Esophagus (tissue), 2 donors: ENCODE results near the gene TMA7. TPM values are rescaled to one million over a fixed set of nuclear protein-coding genes. Genes with fewer than 3 reads are reported as not detected.
"Not testable (repeated sequence)": the region's sequence is repeated elsewhere in the genome, so short reads cannot be mapped to it uniquely, and the experiment has no call there.

ENCODE experiments used
- H3K27ac ChIP-seq, 2 donors: one replicate each; pipeline ENCODE4 v1.5.1; 2013; ENCODE audit warnings: low read depth in 2 of 2, mild to moderate bottlenecking in 2 of 2, inconsistent platforms in 1 of 2, low read length in 1 of 2, moderate library complexity in 1 of 2
- H3K27me3 ChIP-seq, 2 donors: one replicate each; pipeline ENCODE4 v1.6.1; 2013; ENCODE audit warnings: low read length in 2 of 2, control low read depth in 1 of 2, mild to moderate bottlenecking in 1 of 2; ENCODE audit not compliant: insufficient read depth in 2 of 2, control insufficient read depth in 1 of 2
- H3K36me3 ChIP-seq, 2 donors: one replicate each; pipeline ENCODE4 v1.6.1; 2013; ENCODE audit warnings: low read length in 1 of 2; ENCODE audit not compliant: control insufficient read depth in 2 of 2, insufficient read depth in 2 of 2
- H3K4me1 ChIP-seq, 2 donors: one replicate each; pipeline ENCODE4 v1.6.1; 2013; ENCODE audit warnings: low read length in 1 of 2; ENCODE audit not compliant: control insufficient read depth in 2 of 2, insufficient read depth in 2 of 2
- H3K4me3 ChIP-seq, 2 donors: one replicate each; pipeline ENCODE4 v1.5.1; 2013; ENCODE audit warnings: low read length in 2 of 2, mild to moderate bottlenecking in 2 of 2, low read depth in 1 of 2, moderate library complexity in 1 of 2
- H3K9me3 ChIP-seq, 2 donors: one replicate each; pipeline ENCODE4 v1.6.1; 2013; ENCODE audit warnings: mild to moderate bottlenecking in 2 of 2, low read depth in 1 of 2, low read length in 1 of 2, moderate library complexity in 1 of 2; ENCODE audit not compliant: control insufficient read depth in 2 of 2, insufficient read depth in 1 of 2
- WGBS, 2 donors: extraction: QIAGEN DNeasy Blood & Tissue Kit; methylation state at CpG; one replicate each; pipeline ENCODE4 v1.1.7; 2013; 5-methylcytosine and 5-hydroxymethylcytosine counted together
- polyA plus RNA-seq, 2 donors: library from polyadenylated mRNA; stranded (reverse); fragments of 200-250 nt; gene quantifications; one replicate each; pipeline ENCODE4 v1.2.3, GENCODE V29; 2013
- donor health status: healthy with polysubstance abuse.
- donor health status: Bipolar disorder and iron deficiency.

TMA7 gene
- polyA plus RNA-seq, 2 donors = 364 to 613 TPM

DNA sequence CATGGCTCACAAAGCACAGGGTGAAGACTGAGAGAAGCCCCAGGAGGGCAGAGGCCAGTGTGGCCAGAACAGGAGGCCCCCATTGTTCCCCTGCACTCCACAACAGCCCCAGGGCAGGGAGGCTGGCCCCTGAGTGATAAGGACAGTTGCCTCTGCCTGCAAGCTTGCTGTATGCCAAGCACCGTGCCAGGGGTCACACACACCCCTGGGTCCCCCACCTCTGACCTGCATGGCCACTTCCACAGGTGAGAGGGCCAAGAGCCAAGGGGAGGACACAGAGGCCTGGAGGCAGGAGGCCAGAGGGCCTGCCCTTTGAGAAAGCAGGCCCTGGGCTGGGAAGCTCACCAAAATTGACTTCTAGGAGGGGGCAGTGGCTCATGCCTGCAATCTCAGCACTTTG is 30.2 kb downstream of the TMA7 start:
- peaks cover 13 to 24% of the 10 kb centered on the region in 2 donors for H3K36me3 ChIP-seq
- peak overlapping the region in 1 of 2 donors; percentile 51 for H3K27ac ChIP-seq
- no peaks in the 10 kb centered on the region for H3K9me3 ChIP-seq
- H3K4me1 ChIP-seq = peaks cover 24 to 40% of the 10 kb centered on the region in 2 donors
- 35 to 40% methylated on average over 1 of the region's 1 CpG for WGBS, 2 donors
- H3K4me3 ChIP-seq = no peak overlapping the region
- H3K27me3 ChIP-seq = no peaks in the 10 kb centered on the region

DNA sequence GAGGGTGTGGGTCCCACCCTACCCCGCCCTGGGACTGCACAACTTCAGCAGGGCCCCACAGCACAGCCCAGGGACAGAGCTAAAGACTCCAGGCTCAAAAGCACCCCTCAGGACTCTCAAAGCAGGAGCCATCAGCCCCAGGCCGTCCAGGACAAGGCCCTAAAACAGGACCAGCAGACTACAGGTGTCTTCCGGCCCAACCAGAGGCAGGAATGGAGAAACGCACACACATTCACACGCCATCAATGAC is 32.5 kb downstream of the TMA7 start:
- peaks cover 8 to 20% of the 10 kb centered on the region in 2 donors for H3K36me3 ChIP-seq
- H3K9me3 ChIP-seq = no peaks in the 10 kb centered on the region
- no peaks in the 10 kb centered on the region for H3K27me3 ChIP-seq
- H3K4me1 ChIP-seq = peaks cover 19 to 25% of the 10 kb centered on the region in 2 donors
- H3K27ac ChIP-seq = peak overlapping the region; percentile 97 to 100
- WGBS, 2 donors = 1 to 2% methylated on average over 5 of the region's 5 CpGs
- peak overlapping the region; percentile 58 to 72 for H3K4me3 ChIP-seq

DNA sequence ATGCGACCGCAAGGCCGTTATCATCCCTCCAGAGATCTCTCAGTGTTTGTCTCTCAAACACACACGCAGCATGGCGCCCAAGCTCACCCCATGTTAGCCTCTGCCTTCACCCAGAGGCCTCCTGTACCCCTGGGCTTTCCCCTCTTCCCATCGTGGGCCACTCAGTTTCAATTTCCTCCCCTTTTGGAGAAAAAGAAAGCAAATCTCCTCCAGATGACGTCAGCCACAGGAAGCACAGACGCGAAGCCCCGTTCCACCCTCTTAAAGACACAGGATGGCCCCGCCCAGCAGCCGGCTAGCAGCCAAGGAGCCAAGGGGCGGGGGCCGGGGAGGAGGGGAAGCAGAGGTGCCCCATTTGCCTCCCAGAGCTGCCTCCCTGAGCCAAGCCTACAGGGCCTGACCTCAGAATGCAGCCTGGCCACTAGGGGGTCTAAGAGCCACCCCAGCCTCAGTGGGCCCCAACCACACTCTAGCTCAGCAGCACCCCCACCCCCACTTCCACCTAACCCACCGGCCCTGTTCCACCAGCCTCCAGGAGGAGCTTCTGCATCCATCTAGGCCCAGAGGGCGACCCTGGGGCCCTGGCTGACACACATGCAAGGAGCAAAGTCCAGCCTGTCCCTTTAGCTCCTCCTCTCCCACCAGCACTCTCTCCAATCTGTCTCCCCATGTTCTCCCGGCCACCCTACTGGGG is 33.0 kb downstream of the TMA7 start:
- peak overlapping the region; percentile 58 to 72 for H3K4me3 ChIP-seq
- WGBS, 2 donors = 2 to 3% methylated on average over 17 of the region's 17 CpGs
- H3K9me3 ChIP-seq = no peaks in the 10 kb centered on the region
- no peaks in the 10 kb centered on the region for H3K27me3 ChIP-seq
- H3K27ac ChIP-seq = peak overlapping the region; percentile 97 to 100
- peaks cover 3 to 23% of the 10 kb centered on the region in 2 donors for H3K36me3 ChIP-seq
- peaks cover 16 to 23% of the 10 kb centered on the region in 2 donors for H3K4me1 ChIP-seq

DNA sequence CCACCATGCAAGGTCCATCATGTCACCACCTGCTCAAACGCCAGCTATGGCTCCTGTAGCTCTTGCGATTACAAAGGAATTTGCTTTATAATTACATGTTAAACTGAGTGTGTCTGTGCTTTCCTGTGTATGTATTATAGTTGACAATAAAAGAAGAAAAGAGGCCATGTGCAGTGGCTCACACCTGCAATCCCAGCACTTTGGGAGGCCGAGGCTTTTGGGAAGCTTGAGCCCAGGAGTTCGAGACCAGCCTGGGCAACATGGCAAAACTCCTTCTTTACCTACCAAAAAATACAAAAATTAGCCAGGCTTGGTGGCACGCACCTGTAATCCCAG is 33.5 kb downstream of the TMA7 start:
- peaks cover 3 to 22% of the 10 kb centered on the region in 2 donors for H3K36me3 ChIP-seq
- no peak overlapping the region for H3K4me3 ChIP-seq
- 62 to 64% methylated on average over 5 of the region's 5 CpGs for WGBS, 2 donors
- H3K9me3 ChIP-seq = no peaks in the 10 kb centered on the region
- H3K27ac ChIP-seq = peak overlapping the region; percentile 97 to 100
- no peaks in the 10 kb centered on the region for H3K27me3 ChIP-seq
- H3K4me1 ChIP-seq = peaks cover 16 to 19% of the 10 kb centered on the region in 2 donors

DNA sequence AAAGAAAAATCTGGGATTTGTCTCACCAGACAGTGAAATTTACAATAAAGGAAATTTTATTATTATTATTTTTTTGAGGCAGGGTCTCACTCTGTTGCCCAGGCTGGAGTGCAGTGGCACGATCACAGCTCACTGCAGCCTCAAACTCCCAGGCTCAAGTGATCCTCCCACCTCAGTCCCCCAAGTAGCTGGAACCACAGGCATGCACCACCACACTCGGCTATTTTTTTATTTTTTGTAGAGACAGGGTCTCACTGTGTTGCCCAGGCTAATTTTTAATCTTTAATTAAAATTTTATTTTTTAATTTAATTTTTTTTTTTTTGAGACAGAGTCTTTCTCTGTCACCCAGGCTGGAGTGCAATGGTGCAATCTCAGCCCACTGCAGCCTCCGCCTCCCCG is 34.0 kb downstream of the TMA7 start:
- 96% methylated on average over 4 of the region's 4 CpGs for WGBS, 2 donors

DNA sequence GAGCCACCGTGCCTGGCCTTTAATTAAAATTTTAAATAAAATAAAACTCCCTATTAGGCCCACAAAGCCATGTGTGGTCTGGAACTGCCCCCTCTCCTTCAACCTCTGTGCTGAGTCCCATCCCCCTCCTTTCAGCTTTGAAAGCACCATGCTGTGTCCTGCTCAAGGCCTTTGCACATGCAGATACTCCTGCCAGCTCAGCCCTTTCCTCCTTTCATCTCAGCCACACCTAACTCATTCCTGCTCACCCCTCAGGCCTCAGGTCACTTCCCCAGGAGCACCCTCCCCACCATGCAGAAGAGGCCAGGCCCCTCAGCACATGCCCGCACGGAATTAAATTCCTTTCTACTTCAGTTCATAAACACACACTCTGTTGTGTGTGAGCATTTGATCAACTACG is 34.6 kb downstream of the TMA7 start:
- peak overlapping the region in 1 of 2 donors; percentile 17 for H3K27ac ChIP-seq

More for the DNA sequence above, 34.0 kb downstream of the TMA7 start:
- not testable (repeated sequence) for H3K27me3 ChIP-seq, H3K9me3 ChIP-seq, H3K27ac ChIP-seq, H3K4me3 ChIP-seq
- peaks cover 3 to 19% of the 10 kb centered on the region in 2 donors for H3K36me3 ChIP-seq
- H3K4me1 ChIP-seq = peaks cover 15% of the 10 kb centered on the region in 2 donors

DNA sequence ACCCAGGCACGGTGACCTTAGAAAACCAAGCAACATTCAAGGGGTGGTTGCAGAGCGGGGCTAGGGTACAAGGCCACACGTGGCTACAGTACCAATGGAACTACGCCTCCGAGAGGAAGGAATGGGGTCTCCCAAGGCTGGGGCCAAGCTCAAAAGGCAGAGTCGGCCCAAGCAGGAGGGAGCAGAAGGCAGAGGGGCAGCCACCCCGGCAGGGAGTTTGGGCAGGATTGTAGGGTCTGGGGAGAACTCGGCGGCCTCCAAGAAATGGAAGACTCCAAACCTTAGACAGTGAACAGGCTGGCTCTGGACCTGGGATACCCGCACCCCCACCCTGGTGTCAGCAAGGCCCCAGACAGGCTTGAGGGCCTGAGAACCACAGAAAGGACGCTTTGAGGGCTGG is 35.1 kb downstream of the TMA7 start:
- Histone ChIP-seq H3K27ac (peak overlapping the region in 1 of 2 donors; percentile 30), H3K4me1 (peaks cover 4 to 6% of the 10 kb centered on the region in 2 donors), H3K9me3 (no peaks in the 10 kb centered on the region), H3K4me3 (no peak overlapping the region), H3K27me3 (no peaks in the 10 kb centered on the region), H3K36me3 (peaks cover 0 to 15% of the 10 kb centered on the region in 2 donors)
- WGBS, 2 donors = 82 to 86% methylated on average over 11 of the region's 11 CpGs

More for the DNA sequence above, 34.6 kb downstream of the TMA7 start:
- Histone ChIP-seq H3K4me1 (peaks cover 10% of the 10 kb centered on the region in 2 donors), H3K4me3 (no peak overlapping the region), H3K27me3 (no peaks in the 10 kb centered on the region), H3K36me3 (peaks cover 3 to 16% of the 10 kb centered on the region in 2 donors), H3K9me3 (no peaks in the 10 kb centered on the region)
- WGBS, 2 donors = 58 to 64% methylated on average over 4 of the region's 4 CpGs

DNA sequence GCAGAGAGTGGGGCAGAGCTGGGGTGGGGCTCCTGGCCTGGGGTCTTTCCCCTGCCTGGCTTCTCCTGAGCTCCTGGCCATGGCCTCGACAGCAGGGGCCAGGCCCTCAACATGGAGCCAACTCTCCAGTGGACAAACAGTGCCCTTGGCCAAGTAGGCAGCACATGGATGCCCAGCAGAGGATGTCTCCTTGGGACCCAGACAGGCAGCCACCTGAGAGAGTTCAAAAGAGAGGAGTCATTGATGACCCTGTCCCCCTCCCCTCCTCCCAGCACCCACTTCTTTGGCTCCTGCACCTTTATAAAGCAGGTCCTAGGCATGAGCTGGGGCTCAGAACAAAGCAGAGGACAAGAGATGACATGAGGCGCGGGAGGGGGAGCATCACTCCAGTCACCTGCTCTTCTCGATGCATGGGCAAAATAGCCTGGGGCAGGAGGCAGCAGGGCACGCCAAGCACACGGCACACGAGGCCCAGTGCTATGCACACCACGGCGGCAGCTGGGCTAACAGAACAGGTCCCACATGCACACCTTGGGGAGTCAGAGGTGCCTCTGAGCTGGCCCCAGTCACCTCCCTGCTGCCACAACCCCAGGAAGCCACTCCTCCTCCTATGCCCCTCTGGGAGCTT is 36.5 kb downstream of the TMA7 start:
- Histone ChIP-seq H3K27me3 (no peaks in the 10 kb centered on the region), H3K4me3 (no peak overlapping the region), H3K27ac (no peak overlapping the region), H3K36me3 (peaks cover 0 to 13% of the 10 kb centered on the region in 2 donors), H3K4me1 (peaks cover 2 to 4% of the 10 kb centered on the region in 2 donors), H3K9me3 (no peaks in the 10 kb centered on the region)
- 59 to 70% methylated on average over 9 of the region's 9 CpGs for WGBS, 2 donors

DNA sequence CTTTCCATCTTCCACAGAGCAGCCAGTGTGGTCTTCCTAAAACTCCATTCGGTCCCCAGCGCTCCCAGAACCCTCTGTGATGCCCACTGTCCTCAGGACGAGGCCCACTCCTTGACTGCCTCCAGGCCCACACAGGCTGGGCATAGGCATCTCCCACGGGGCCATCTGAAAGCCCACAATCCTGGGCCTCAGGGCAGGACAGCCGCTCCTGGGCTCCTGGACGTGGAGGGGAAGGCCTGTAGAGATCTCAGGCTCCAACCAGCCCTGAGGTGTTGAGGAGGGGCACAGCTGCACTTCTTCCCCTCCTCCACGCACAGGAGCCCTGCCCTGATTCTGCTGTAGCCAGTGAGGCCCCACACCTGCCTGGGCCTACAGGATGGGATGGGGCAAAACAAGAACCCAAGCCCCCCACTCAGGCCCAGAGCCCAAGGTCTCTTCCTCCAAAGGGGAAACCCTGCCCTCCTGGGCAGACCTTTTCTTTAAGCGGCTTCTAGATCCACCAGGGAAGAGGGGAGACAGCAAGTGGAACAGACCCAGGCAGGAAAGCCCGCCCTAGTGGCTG is 38.0 kb downstream of the TMA7 start:
- H3K4me3 ChIP-seq = no peak overlapping the region
- no peaks in the 10 kb centered on the region for H3K27me3 ChIP-seq
- no peaks in the 10 kb centered on the region for H3K9me3 ChIP-seq
- peaks cover 2 to 4% of the 10 kb centered on the region in 2 donors for H3K4me1 ChIP-seq
- peak overlapping the region in 1 of 2 donors; percentile 27 for H3K27ac ChIP-seq
- 84% methylated on average over 9 of the region's 9 CpGs for WGBS, 2 donors
- H3K36me3 ChIP-seq = peaks cover 0 to 13% of the 10 kb centered on the region in 2 donors
